ENCODE measurements around the gene TFF3. TPM values are rescaled to one million over a fixed set of nuclear protein-coding genes. Genes with fewer than 3 reads are reported as not detected.

Gene TFF3
- total RNA-seq, 1 donor from 2014 or later, result 6.1 TPM

- no peak for DNase-seq (ENCODE audit: low spot score)
- no peak for ATAC-seq
- intact Hi-C loops (cut with DNase I), result no loop called here
These were observed 35.8 kb downstream of the TFF3 start for GRCh38 chr21:42279341-42279871.

GRCh38 chr21:42278451-42279149 lies 36.6 kb downstream of the TFF3 start:
- DNase-seq (ENCODE audit: low spot score) (no peak), ATAC-seq (no peak)
- intact Hi-C loops (cut with DNase I), result no loop called here

GRCh38 chr21:42277593-42277992 lies 37.6 kb downstream of the TFF3 start:
- intact Hi-C loops (cut with DNase I), result no loop called here
- no peak for DNase-seq (ENCODE audit: low spot score)
- no peak for ATAC-seq

GRCh38 chr21:42276526-42277154 lies 38.6 kb downstream of the TFF3 start:
- DNase-seq (ENCODE audit: low spot score), result no peak
- intact Hi-C loops (cut with DNase I), result no loop called here
- no peak for ATAC-seq

GRCh38 chr21:42276076-42276475 lies 39.1 kb downstream of the TFF3 start:
- no peak for ATAC-seq
- DNase-seq (ENCODE audit: low spot score), result no peak
- intact Hi-C loops (cut with DNase I), result no loop called here

GRCh38 chr21:42272984-42273600 lies 42.1 kb downstream of the TFF3 start:
- intact Hi-C loops (cut with DNase I), result no loop called here
- ATAC-seq (peak; percentile 32), DNase-seq (ENCODE audit: low spot score) (no peak)

GRCh38 chr21:42272109-42272962 lies 42.9 kb downstream of the TFF3 start:
- DNase-seq (ENCODE audit: low spot score) (no peak), ATAC-seq (no peak)
- intact Hi-C loops (cut with DNase I), result no loop called here

- DNase-seq (ENCODE audit: low spot score), result no peak
- no peak for ATAC-seq
- intact Hi-C loops (cut with DNase I), result no loop called here
These were observed 44.1 kb downstream of the TFF3 start for GRCh38 chr21:42271065-42271464.

GRCh38 chr21:42269386-42269785 lies 45.8 kb downstream of the TFF3 start:
- intact Hi-C loops (cut with DNase I), result no loop called here
- DNase-seq (ENCODE audit: low spot score) (no peak), ATAC-seq (no peak)

- intact Hi-C loops (cut with DNase I), result no loop called here
- ATAC-seq, result no peak
- no peak for DNase-seq (ENCODE audit: low spot score)
These were observed 48.1 kb downstream of the TFF3 start for GRCh38 chr21:42266971-42267556.

GRCh38 chr21:42265231-42265812 lies 49.9 kb downstream of the TFF3 start:
- intact Hi-C loops (cut with DNase I), result no loop called here
- ATAC-seq, result no peak
- DNase-seq (ENCODE audit: low spot score), result no peak

GRCh38 chr21:42264245-42265195 lies 50.7 kb downstream of the TFF3 start:
- ATAC-seq, result no peak
- intact Hi-C loops (cut with DNase I), result no loop called here

GRCh38 chr21:42263591-42264131 lies 51.5 kb downstream of the TFF3 start:
- ATAC-seq (peak; percentile 20), DNase-seq (ENCODE audit: low spot score) (no peak)
- intact Hi-C loops (cut with DNase I), result no loop called here

More at GRCh38 chr21:42264245-42265195, 50.7 kb downstream of the TFF3 start:
- no peak for DNase-seq (ENCODE audit: low spot score)

- ATAC-seq, result peak; percentile 53
- intact Hi-C loops (cut with DNase I), result no loop called here
- peak; percentile 73 for DNase-seq (ENCODE audit: low spot score)
These were observed 52.4 kb downstream of the TFF3 start for GRCh38 chr21:42262831-42263231.

GRCh38 chr21:42261829-42262200 lies 53.4 kb downstream of the TFF3 start:
- intact Hi-C loops (cut with DNase I), result no loop called here
- no peak for ATAC-seq
- DNase-seq (ENCODE audit: low spot score), result no peak
